Cardiac fibroblast (primary cell): ENCODE results near the gene LINGO1.

Source experiments
- DNase-seq, 2 donors: peaks; one replicate each; pipeline versions ENCODE4 v3.0.0 to v3.0.0-alpha.2; 2010; ENCODE audit warnings: low read depth in 2 of 2
- H3K4me3 ChIP-seq, 2 donors: replicated peaks in 1 of 2; 1 replicate in 1 of 2; 2 replicates in 1 of 2; pipeline ENCODE4 v1.5.1; 2011; ENCODE audit warnings: low read depth in 2 of 2, low read length in 2 of 2, mild to moderate bottlenecking in 2 of 2, moderate library complexity in 1 of 2
- CTCF ChIP-seq: IDR thresholded peaks from one replicate; pipeline ENCODE4 v1.5.1; 2011; ENCODE audit warnings: low read depth, mild to moderate bottlenecking, low read length, inconsistent platforms

The LINGO1 gene

GRCh38 chr15:77665530-77666295 lies 33.0 kb upstream of the LINGO1 start:
- H3K4me3 ChIP-seq = no peak overlapping the region
- DNase-seq = no peak
- no peak for TF ChIP-seq CTCF

GRCh38 chr15:77664428-77664827 lies 31.7 kb upstream of the LINGO1 start:
- no peak for TF ChIP-seq CTCF
- H3K4me3 ChIP-seq = no peak overlapping the region
- no peak for DNase-seq

- no peak for TF ChIP-seq CTCF
- no peak overlapping the region for H3K4me3 ChIP-seq
- DNase-seq = no peak
These were observed 30.5 kb upstream of the LINGO1 start for GRCh38 chr15:77663256-77663655.

GRCh38 chr15:77659350-77660321 lies 26.9 kb upstream of the LINGO1 start:
- H3K4me3 ChIP-seq = no peak overlapping the region
- peak; percentile 57 for TF ChIP-seq CTCF
- DNase-seq = peak; percentile 63

- DNase-seq = no peak
- H3K4me3 ChIP-seq = no peak overlapping the region
- no peak for TF ChIP-seq CTCF
These were observed 25.6 kb upstream of the LINGO1 start for GRCh38 chr15:77658304-77658703.

- H3K4me3 ChIP-seq = no peak overlapping the region
- no peak for TF ChIP-seq CTCF
- DNase-seq = no peak
These were observed 25.0 kb upstream of the LINGO1 start for GRCh38 chr15:77657634-77658238.
